T-helper 1 cell (primary cell): ENCODE results near the gene NBDY.
"Not testable (repeated sequence)": the region's sequence is repeated elsewhere in the genome, so short reads cannot be mapped to it uniquely, and the experiment has no call there.

Experiments used
- DNase-seq, 5 donors: peaks; one replicate each; pipeline ENCODE4 v3.0.0-alpha.2; 2012 to 2020

NBDY gene

DNA sequence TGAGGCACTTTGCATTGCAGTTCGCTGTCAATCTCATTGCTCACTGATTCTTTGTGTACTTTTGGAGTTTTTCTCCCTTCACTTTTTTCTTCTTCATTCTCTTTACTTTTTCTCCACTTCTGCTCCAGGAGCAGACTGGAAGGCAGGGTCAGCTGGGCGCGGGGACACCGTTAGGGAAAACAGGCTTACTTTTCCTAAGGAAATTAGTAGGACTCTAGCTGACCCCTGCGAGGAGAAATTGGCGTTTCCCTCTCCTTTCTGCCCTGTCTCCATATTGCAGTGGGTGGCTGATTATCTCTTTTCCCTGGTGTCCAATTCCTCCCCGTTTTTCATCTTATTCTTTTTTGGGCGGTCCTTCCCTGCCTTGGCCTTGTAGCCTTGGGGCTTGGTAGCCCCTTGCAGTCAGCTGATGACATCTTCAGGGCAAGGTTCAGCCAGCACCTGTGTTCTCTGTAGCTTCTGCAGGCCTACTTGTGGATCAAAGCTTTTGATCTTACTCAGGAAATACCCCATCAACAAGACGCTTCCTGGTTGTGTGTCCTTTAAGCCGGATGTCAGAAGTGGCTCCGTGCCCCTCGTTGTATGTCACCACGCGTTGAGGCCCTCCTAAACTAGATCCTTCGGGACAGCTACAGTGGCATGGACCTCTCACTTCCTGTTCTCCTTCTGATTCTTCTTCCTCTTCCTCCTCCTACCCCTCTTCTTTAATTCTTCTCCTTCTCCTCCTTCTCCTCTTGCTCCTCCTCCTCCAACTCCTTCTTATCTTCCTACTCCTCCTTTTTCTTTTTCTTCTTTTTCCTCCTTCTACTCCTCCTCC, 36.1 kb downstream of the NBDY start:
- DNase-seq, result peak in 1 of 5 donors; percentile 70

DNA sequence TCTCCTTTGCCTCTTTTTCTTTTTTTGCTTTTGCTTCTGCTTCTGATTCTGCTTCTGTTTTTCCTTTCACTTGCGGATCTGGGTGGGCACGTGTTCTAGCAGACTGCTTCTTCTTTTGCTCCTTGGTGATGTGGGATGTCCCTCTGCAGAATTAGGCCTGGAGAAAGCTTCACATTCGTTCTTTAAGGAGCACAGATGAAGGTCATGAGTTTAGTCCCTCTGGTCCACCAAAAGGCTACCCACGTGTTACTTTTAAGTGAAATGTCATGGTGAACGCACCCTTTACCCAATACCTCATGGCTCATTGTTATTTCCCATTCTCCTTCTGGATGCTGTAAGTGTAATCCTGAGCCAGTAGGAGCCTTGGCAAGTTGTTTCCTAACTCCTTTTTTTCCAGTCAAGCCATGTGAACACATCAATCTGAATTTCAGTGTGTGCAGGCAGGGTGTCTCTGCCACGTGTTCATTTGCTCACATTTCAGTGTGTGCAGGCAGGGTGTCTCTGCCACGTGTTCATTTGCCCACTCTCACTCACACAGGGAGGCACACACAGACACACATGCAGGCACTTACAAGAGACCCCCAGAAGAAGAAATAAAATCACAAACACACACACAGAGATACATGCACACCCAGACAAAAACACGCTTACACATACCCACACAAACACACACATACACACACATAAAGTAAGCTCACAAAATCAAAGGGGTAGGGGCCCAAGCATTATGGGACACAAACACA, 36.9 kb downstream of the NBDY start:
- no peak for DNase-seq

DNA sequence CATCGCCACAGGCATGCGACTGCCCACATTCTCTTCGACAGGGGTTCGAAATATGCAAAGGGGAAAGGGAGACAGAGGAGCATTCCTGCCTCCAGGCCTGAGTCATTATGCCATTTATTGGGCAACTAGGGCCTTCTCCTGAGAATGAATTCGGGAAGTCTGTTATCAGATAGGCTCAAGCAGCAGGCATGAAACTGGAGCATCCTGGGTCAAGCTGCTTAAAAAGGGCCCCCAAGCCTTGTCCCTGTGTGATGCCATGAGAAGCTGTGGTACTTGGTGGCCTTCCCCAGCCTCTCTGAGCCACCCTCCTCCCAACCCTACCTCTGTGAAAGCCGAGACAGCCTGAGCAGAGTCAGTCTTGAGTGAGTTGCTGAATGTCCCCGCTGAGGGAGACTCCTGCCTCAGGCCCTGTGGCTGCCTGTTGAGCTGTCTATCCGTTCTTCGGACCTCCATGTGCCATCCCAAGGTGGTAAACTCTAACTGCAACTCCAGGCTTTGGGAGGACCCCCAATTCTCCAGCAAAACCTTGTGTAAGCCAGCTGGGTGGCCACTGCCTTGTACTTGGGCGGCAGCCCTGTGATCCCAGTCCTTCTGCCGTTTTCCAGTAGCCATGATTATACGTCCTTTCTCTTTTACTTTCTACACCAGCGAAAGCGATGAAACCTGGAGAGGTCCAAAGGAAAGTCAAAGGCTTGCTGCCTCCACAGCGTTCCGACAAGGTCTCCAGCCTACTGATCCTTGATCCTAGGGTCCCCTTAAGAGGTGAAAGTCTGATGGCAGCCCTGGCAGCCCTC, 37.7 kb downstream of the NBDY start:
- DNase-seq, result peak in 1 of 5 donors; percentile 41

DNA sequence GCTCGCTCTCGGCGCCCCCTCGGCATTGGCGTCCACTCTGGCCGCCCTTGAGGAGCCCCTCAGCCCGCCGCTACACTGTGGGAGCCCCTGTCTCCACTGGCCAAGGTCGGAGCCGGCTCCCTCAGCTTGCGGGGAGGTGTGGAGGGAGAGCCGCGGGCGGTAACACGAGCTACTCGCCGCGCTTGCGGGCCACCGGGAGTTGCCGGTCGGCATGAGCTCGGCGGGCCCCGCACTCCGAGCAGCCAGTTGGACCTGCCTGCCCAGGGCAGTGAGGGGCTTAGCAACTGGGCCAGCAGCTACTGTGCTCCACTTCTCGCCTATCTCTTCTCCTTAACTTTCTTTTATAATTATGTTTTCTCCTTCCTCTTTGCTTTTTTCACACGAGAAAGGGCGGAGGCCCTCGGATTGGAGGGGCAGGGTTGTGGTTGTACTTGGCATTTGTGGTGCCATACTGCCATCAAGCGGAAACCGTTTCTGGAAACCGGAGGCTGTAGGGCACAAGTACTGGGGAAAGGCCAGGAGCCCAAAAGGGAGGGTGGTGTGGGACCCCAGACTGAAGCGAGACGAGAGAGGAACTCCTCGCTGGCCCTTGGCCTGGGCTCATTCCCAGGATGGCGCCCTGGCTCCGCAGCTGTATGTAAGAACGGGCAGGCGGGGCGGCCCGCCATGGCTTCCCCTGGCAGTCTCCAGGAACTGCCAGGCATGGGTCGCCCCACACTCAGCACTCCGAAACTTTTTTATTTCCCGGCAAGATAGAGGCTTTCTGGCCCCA, 38.5 kb downstream of the NBDY start:
- peak in 1 of 5 donors; percentile 64 for DNase-seq

DNA sequence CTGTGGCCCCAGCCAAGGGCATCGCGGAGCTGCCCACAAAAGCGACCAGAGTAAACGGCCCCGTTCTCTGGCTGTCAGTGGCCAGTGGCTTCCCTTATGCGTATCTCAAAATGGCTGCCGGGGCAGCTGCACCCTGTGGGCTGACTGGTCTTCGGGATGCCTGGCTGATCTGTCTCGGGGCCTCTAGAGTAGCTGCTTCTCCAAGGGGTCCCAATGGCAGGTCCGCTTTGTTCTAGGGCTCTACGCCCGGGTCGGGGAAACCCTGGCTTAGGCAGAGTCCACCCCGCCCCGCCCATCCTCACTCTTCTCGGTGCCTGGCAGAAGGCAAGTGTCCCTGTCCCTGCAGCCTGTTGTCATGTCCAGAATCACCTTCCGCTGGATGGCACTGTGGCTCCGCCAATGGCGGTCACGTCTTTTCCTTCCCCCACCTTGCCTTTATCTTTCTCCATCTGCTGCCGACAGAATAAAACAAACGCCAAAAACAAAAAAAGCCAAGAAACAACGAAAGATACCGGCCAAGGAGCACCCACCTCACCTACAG, 39.1 kb downstream of the NBDY start:
- not testable (repeated sequence) for DNase-seq

DNA sequence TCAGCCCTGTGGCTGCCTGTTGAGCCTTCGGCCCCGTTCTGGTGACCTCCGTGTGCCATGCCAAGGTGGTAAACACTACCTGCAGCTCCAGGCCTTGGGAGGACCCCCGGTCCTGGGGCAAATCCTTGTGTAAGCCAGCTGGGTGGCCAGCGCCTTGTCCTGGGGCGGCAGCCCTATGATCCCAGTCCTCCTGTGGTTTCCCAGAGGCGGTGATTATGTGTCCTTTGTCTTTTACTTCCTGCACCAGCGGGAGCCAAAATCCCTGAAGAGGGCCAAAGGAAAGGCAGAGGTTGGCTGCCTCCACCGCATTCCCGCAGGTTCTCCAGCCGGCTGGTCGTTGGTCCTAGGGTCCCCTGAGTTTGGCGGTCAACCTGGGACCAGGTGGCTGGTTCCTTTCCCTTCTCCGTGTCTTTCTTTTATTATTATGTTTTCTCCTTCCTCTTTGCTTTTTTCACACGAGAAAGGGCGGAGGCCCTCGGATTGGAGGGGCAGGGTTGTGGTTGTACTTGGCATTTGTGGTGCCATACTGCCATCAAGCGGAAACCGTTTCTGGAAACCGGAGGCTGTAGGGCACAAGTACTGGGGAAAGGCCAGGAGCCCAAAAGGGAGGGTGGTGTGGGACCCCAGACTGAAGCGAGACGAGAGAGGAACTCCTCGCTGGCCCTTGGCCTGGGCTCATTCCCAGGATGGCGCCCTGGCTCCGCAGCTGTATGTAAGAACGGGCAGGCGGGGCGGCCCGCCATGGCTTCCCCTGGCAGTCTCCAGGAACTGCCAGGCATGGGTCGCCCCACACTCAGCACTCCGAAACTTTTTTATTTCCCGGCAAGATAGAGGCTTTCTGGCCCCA, 43.9 kb downstream of the NBDY start:
- DNase-seq, result not testable (repeated sequence)

DNA sequence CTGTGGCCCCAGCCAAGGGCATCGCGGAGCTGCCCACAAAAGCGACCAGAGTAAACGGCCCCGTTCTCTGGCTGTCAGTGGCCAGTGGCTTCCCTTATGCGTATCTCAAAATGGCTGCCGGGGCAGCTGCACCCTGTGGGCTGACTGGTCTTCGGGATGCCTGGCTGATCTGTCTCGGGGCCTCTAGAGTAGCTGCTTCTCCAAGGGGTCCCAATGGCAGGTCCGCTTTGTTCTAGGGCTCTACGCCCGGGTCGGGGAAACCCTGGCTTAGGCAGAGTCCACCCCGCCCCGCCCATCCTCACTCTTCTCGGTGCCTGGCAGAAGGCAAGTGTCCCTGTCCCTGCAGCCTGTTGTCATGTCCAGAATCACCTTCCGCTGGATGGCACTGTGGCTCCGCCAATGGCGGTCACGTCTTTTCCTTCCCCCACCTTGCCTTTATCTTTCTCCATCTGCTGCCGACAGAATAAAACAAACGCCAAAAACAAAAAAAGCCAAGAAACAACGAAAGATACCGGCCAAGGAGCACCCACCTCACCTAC, 44.5 kb downstream of the NBDY start:
- not testable (repeated sequence) for DNase-seq

DNA sequence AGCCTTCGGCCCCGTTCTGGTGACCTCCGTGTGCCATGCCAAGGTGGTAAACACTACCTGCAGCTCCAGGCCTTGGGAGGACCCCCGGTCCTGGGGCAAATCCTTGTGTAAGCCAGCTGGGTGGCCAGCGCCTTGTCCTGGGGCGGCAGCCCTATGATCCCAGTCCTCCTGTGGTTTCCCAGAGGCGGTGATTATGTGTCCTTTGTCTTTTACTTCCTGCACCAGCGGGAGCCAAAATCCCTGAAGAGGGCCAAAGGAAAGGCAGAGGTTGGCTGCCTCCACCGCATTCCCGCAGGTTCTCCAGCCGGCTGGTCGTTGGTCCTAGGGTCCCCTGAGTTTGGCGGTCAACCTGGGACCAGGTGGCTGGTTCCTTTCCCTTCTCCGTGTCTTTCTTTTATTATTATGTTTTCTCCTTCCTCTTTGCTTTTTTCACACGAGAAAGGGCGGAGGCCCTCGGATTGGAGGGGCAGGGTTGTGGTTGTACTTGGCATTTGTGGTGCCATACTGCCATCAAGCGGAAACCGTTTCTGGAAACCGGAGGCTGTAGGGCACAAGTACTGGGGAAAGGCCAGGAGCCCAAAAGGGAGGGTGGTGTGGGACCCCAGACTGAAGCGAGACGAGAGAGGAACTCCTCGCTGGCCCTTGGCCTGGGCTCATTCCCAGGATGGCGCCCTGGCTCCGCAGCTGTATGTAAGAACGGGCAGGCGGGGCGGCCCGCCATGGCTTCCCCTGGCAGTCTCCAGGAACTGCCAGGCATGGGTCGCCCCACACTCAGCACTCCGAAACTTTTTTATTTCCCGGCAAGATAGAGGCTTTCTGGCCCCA, 49.3 kb downstream of the NBDY start:
- not testable (repeated sequence) for DNase-seq

DNA sequence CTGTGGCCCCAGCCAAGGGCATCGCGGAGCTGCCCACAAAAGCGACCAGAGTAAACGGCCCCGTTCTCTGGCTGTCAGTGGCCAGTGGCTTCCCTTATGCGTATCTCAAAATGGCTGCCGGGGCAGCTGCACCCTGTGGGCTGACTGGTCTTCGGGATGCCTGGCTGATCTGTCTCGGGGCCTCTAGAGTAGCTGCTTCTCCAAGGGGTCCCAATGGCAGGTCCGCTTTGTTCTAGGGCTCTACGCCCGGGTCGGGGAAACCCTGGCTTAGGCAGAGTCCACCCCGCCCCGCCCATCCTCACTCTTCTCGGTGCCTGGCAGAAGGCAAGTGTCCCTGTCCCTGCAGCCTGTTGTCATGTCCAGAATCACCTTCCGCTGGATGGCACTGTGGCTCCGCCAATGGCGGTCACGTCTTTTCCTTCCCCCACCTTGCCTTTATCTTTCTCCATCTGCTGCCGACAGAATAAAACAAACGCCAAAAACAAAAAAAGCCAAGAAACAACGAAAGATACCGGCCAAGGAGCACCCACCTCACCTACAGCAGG, 50.0 kb downstream of the NBDY start:
- not testable (repeated sequence) for DNase-seq

DNA sequence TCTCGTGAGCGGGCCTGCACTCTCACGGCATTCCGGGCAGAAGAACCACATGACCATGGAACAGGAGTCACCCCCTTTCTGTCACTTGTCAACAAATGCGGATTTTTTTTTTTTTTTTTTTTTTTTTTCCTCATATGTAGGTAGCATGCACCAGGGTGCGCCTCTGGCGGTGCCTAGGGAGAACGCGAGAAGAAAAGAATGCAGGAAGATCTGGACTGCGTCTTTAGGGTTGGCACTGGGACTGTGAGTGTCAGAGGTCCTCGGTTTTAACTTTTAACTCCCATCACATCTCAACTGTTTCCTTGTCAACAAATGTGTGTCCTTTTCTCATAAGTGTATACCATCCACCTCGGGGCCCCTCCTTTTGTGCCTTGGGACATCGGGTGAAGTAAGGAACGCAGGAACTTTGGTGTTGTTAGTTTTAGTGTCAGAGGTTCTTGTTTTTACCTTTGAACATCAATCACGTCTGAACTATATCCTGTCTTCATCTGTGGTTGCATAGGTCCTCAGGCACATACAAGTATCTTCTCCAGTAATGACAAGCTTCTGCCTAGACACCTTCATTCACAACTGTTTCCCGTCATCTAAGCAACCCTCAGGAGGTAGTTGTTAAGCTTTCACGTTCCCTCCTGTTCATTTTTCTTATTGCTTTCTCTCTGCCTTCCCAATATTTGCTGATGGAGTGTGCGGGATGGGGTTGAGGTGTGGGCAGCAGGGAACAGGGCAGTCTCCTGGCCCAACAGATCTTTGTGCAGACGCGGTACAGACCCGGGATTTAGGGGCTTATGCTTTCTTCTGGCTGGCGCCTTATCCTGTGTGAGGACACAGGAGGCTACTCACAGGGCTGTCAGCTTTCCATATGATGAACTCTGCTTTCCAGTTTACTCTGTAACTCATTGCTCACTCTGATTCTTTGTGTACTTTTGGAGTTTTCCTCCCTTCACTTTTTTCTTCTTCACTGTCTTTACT, 51.9 kb downstream of the NBDY start:
- peak in 1 of 5 donors; percentile 34 for DNase-seq

DNA sequence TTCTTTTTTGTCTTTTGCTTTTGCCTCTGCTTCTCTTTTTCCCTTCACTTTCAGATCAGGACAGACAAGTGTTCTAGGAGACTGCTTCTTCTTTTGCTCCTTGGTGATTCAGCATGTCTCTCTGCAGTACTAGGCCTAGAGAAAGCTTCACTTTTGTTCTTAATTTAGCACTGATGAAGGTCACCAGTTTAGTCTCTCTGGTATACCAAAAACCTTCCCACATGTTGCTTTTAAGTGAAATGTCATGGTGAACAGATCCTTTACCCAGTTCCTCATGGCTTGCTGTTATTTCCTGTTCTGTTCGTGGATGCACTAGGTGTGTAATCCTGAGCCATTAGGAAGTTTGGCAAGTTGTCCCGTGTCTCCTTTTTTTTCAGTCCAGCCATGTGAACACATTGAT, 53.3 kb downstream of the NBDY start:
- no peak for DNase-seq

DNA sequence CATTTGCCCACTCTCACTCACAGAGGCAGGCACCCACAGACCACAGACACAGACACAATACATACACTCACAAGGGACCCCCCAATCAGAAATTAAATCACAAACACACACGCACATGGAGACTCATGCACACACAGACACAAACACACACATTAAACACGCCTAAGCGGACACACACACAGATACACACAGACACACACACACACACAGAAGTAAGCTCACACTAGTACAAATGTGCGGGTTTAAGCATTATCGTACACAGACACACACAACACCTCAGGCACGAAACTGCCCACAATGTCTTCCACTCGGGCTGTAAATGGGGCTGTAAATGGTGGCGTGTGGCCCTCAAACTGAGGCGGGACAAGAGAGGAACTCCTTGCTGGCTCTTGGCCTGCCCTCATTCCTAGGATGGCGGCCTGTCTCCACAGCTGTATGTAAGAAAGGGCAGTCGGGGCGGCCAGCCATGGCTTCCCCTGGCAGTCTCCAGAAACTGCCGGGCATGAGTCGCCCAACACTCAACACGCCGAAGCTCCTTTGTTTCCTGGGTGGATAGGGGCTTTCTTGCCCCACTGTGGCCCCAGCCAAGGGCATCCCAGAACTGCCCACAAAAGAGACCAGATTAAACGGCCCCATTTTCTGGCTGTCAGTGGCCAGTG, 53.9 kb downstream of the NBDY start:
- DNase-seq, result no peak

DNA sequence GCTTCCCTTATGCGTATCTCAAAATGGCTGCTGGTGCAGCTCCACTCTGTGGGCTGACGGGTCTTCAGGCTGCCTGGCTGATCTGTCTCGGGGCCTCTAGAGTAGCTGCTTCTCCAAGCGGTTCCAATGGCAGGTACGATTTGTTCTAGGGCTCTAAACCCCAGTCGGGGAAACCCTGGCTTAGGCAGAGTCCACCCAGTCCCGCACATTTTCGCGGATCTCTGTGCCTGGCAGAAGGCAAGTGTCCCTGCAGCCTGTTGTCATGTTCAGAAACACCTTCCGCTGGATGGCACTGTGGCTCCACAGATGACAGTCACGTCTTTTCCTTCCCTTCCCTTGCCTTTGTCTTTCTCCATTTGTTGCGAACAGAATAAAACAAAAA, 54.4 kb downstream of the NBDY start:
- DNase-seq, result peak in 1 of 5 donors; percentile 82

DNA sequence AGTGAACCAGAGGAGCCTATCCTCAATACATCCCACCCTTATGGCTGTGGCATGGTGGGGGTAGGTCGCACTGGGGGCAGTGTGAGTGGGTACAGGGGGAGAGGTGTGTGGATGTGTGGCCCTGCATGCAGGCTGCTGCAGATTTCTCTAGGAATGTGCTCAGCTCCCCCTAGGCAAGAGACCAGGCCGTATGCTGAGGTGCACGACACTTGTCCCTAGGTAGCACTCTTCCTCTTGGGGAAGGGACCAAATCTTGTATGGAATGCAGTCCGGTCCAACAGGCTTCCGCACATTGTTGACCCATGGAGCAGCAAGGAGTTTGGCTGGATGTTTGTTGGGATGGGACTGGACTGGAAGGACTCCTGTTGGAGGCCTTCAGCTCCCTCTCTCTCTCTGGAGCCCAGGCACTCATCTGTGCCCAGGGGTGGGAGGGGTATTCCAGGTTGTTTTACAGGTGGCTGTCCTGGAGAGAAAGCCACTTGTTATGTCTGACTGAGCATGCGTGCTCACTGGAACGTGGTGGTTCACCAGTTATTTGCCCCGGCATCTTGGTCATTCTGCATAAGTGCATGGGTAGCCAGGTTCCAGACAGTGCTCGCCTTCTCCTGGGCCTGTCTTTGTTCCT, 55.1 kb downstream of the NBDY start:
- no peak for DNase-seq

DNA sequence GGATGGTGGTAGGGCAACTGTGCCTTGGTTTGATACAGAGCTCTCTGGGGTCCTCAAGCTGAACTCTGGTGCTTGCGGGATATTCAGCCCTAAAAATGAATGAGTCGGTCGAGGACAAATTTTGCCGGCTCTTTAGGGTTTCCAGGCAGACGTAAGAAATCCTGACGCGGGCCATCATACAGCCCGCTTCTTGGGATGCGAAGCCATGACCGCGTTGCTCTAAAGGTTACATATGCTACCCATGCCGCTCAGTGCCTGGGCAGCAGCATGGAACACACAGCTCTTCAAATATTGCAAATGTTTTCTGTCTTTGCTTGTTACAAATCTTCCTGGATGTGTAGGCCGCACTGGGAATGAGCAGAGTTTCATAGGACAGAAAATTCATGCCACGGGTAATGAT, 55.6 kb downstream of the NBDY start:
- DNase-seq, result no peak

DNA sequence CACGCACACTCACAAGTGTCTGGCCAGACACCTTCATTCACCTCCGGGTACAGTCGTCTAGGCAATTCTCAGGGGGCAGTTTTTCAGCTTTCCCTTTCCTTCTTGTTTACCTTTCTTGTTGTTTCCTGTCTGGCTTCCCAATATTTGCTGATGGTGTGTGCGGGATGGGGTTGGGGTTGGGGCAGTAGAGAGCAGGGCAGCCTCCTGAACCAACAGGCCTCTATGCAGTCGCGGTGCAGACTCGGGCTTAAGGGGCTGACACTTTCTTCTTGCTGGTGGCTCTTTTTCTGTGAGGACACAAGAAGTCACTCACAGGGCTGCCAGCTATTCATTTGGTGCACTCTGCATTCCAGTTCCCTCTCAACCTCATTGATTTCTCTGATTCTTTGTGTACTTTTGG, 56.4 kb downstream of the NBDY start:
- no peak for DNase-seq
